SK-N-SH (cell line): ENCODE measurements around the gene PPP2R2B. TPM values are rescaled to one million over a fixed set of nuclear protein-coding genes. Genes with fewer than 3 reads are reported as not detected.

Source experiments
- CTCF ChIA-PET: fragments of 300-600, 350-600 bp; formaldehyde crosslinking; extraction: SDS; loops from one replicate; lab custom pipeline; 2021; lab: Yijun Ruan, JAX
- POLR2A ChIA-PET: fragments of 350-600 bp; sonication (Branson Sonifier 250); formaldehyde crosslinking; extraction: SDS; loops from one replicate; lab custom pipeline; 2020; ENCODE audit warnings: antibody characterized with exemption, inconsistent platforms; lab: Yijun Ruan, JAX
- DNase-seq: peaks from one replicate; pipeline ENCODE4 v3.0.0; 2012
- H2AFZ ChIP-seq: fragments of 200-600 bp; sonication (generic); 2 replicates; pipeline ENCODE4 v1.8.1; 2016; ENCODE audit warnings: antibody characterized with exemption, mild to moderate bottlenecking, low read depth
- H3F3A ChIP-seq: fragments of 200-600 bp; sonication (generic); replicated peaks from 2 replicates; pipeline ENCODE3; 2016; ENCODE audit warnings: antibody characterized with exemption, mild to moderate bottlenecking; ENCODE audit not compliant: insufficient read depth
- H3K27ac ChIP-seq, 2 experiments: fragments of 200-500 bp in 1 of 2; fragments of 200-600 bp in 1 of 2; sonication (Bioruptor generic) in 1 of 2; sonication (generic), shearing (Covaris generic) in 1 of 2; 2 replicates each; pipeline versions ENCODE4 v1.5.1 to v1.6.1; 2014 to 2016; ENCODE audit warnings: low read depth in 2 of 2, inconsistent platforms in 1 of 2, low read length in 1 of 2, mild to moderate bottlenecking in 1 of 2, mixed read lengths in 1 of 2
- H3K27me3 ChIP-seq: fragments of 200-600 bp; sonication (generic), shearing (Covaris generic); 2 replicates; pipeline ENCODE4 v1.6.1; 2016; ENCODE audit warnings: mixed run types; ENCODE audit not compliant: insufficient read depth
- H3K36me3 ChIP-seq, 2 experiments: fragments of 200-500 bp in 1 of 2; fragments of 200-600 bp in 1 of 2; sonication (Bioruptor generic) in 1 of 2; sonication (generic) in 1 of 2; replicated peaks in 1 of 2; 2 replicates each; pipeline versions ENCODE3 to v1.5.1; 2014 to 2016; ENCODE audit warnings: low read length in 1 of 2, mild to moderate bottlenecking in 1 of 2; ENCODE audit not compliant: insufficient read depth in 2 of 2, control insufficient read depth in 1 of 2
- H3K4me1 ChIP-seq, 2 experiments: fragments of 200-500 bp in 1 of 2; fragments of 200-600 bp in 1 of 2; sonication (Bioruptor generic) in 1 of 2; sonication (generic), shearing (Covaris generic) in 1 of 2; 2 replicates each; pipeline versions ENCODE4 v1.5.1 to v1.6.1; 2014 to 2016; ENCODE audit warnings: low read depth in 1 of 2, low read length in 1 of 2, mixed run types in 1 of 2; ENCODE audit not compliant: insufficient read depth in 2 of 2, control insufficient read depth in 1 of 2
- H3K4me2 ChIP-seq: fragments of 200-600 bp; sonication (generic), shearing (Covaris generic); 2 replicates; pipeline ENCODE4 v1.6.1; 2017; ENCODE audit warnings: mixed run types
- H3K4me3 ChIP-seq, 2 experiments: fragments of 200-500 bp in 1 of 2; fragments of 200-600 bp in 1 of 2; sonication (Bioruptor generic) in 1 of 2; sonication (generic), shearing (Covaris generic) in 1 of 2; 2 replicates each; pipeline versions ENCODE4 v1.5.1 to v1.8.1; 2014 to 2016; ENCODE audit warnings: low read depth in 2 of 2, inconsistent platforms in 1 of 2, low read length in 1 of 2, mild to moderate bottlenecking in 1 of 2, mixed read lengths in 1 of 2, moderate library complexity in 1 of 2
- H3K79me2 ChIP-seq: fragments of 200-600 bp; sonication (generic); 2 replicates; pipeline ENCODE4 v1.8.1; 2017; ENCODE audit warnings: mild to moderate bottlenecking; ENCODE audit not compliant: insufficient read depth
- H3K9ac ChIP-seq: fragments of 200-600 bp; sonication (generic); 2 replicates; pipeline ENCODE4 v1.6.1; 2017; ENCODE audit warnings: mixed run types
- H3K9me2 ChIP-seq: fragments of 200-600 bp; sonication (generic); 2 replicates; pipeline ENCODE4 v1.6.1; 2017; ENCODE audit warnings: mixed run types
- H3K9me3 ChIP-seq: fragments of 200-600 bp; sonication (generic); 2 replicates; pipeline ENCODE4 v1.6.1; 2017; ENCODE audit warnings: mixed run types, mild to moderate bottlenecking, moderate library complexity
- H4K20me1 ChIP-seq: fragments of 200-600 bp; sonication (generic); 2 replicates; pipeline ENCODE4 v1.6.1; 2017; ENCODE audit warnings: mild to moderate bottlenecking, mixed run types; ENCODE audit not compliant: insufficient read depth
- EP300 ChIP-seq, 2 experiments: IDR thresholded peaks; 2 replicates each; pipeline versions ENCODE4 v1.4.0 to v1.6.1; 2012; ENCODE audit warnings: borderline replicate concordance in 1 of 2, low read depth in 1 of 2, low read length in 1 of 2
- GATA2 ChIP-seq: sonication (generic); formaldehyde crosslinking; IDR thresholded peaks from 2 replicates; pipeline ENCODE4 v1.5.0; 2020; ENCODE audit warnings: mild to moderate bottlenecking, missing genetic modification reagents
- MXI1 ChIP-seq: IDR thresholded peaks from 2 replicates; pipeline ENCODE4 v1.6.1; 2012; ENCODE audit warnings: mild to moderate bottlenecking, low read depth, low read length, improper control_type of control experiment
- NRF1 ChIP-seq: IDR thresholded peaks from 2 replicates; pipeline ENCODE4 v1.6.1; 2012; ENCODE audit warnings: low read depth, mild to moderate bottlenecking, low read length
- RCOR1 ChIP-seq: fragments of 150-350 bp; IDR thresholded peaks from 2 replicates; pipeline ENCODE4 v1.6.1; 2017; ENCODE audit warnings: antibody characterized with exemption, low read length
- RFX5 ChIP-seq: IDR thresholded peaks from 2 replicates; pipeline ENCODE4 v1.6.1; 2012; ENCODE audit warnings: mild to moderate bottlenecking, improper control_type of control experiment, low read length
- WGBS: methylation state at CpG from one replicate; pipeline ENCODE4 v1.1.6; 2017; ENCODE audit warnings: low lambda C conversion rate; 5-methylcytosine and 5-hydroxymethylcytosine counted together
- polyA plus RNA-seq, 3 experiments: library from polyadenylated mRNA; depleted of rRNA; stranded (reverse); fragments of >200 nt; gene quantifications; 2 replicates each; pipeline ENCODE4 v1.2.3, GENCODE V29; 2012
- TF ChIP-seq, protein P1 (sequence below): fragments of 150-350 bp; IDR thresholded peaks from 2 replicates; pipeline ENCODE4 v1.6.1; 2016; ENCODE audit warnings: mild to moderate bottlenecking, low read depth, low read length
- TF ChIP-seq, protein P2 (sequence below): IDR thresholded peaks from 2 replicates; pipeline ENCODE4 v1.4.0; 2012; ENCODE audit warnings: low read depth, borderline replicate concordance
- TF ChIP-seq, protein P3 (sequence below): fragments of 200-600 bp; sonication (generic); IDR thresholded peaks from 2 replicates; pipeline ENCODE4 v1.6.1; 2017; ENCODE audit warnings: antibody characterized with exemption, mild to moderate bottlenecking, moderate library complexity

Gene PPP2R2B
- polyA plus RNA-seq, 1 of the 3 experiments (the other 2 are of a cell fraction) = 11.4 TPM

DNA sequence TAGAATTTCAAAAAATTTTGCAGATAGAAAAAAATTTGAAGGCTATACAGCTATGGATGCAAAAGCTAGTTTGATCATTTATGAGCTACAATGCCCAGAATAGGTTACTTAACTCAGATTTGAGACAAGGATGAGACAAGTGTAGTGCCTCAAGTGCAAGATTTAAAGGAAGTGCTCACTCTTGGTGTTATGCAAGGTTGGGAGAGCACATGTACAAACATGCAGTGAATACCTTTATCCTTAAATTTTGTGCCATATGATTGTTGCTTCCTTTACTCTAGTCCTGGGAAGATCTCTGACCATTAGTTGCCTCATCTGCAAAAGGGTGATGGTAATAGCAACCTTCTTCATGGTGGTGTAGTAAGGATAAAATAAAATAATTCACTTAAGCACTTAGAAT is 31.7 kb upstream of the PPP2R2B start (continued):
- TF ChIP-seq, protein P1, sequence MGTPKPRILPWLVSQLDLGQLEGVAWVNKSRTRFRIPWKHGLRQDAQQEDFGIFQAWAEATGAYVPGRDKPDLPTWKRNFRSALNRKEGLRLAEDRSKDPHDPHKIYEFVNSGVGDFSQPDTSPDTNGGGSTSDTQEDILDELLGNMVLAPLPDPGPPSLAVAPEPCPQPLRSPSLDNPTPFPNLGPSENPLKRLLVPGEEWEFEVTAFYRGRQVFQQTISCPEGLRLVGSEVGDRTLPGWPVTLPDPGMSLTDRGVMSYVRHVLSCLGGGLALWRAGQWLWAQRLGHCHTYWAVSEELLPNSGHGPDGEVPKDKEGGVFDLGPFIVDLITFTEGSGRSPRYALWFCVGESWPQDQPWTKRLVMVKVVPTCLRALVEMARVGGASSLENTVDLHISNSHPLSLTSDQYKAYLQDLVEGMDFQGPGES = no peak
- TF ChIP-seq NRF1 = no peak

DNA sequence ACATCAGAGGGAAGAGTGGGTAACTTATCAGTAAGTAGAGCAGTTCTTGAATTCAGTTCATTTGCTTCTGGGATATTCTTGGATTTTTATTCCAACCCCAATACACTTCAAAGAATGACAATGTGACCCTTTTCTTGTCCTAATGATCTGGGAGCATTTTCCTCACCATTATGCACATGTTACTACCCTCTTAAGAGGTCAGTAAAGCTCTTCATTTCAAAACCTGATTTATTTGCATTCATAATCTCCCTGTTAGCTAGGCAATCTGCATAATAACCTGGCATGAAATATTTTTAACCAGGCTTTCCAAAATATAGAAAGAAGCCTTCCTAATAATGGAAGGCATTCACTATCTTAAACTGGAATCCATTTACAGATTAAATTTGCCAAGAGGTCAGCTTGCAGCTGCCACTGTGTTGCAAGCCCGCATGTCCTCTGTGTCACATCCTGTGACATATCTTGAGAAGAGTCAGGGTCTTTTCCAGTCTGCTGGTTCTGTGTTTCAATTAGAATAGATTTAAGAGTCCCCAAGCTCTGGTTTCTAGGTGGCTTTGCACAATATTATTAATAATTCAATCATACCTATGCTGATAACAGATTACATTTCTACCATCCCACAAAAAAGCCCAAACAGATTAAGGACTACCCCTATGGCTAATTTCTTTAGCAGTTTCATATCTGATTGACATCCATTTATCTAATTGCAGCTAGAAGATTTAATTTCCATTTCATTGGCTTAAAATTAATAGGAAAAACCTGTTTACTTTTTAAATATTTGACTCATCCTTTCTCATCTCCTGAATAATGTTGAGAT is 30.9 kb upstream of the PPP2R2B start:
- Histone ChIP-seq H4K20me1 (no peaks in the 10 kb centered on the region), H3K36me3 (no peaks in the 10 kb centered on the region), H3K79me2 (no peaks in the 10 kb centered on the region), H3K27me3 (no peaks in the 10 kb centered on the region), H3K4me3 (no peak overlapping the region), H3K9me3 (no peaks in the 10 kb centered on the region), H3F3A (no peaks in the 10 kb centered on the region), H3K27ac (no peak overlapping the region; a peak in 1 of 4 replicates), H3K4me1 (peaks cover 0 to 9% of the 10 kb centered on the region in 2 experiments; a peak in 2 of 4 replicates), H3K4me2 (no peak overlapping the region), H2AFZ (no peak overlapping the region), H3K9me2 (no peaks in the 10 kb centered on the region), H3K9ac (no peak overlapping the region)
- POLR2A ChIA-PET = no interaction called here
- WGBS = 9% methylated on average over 1 of the region's 1 CpG
- peak; percentile 39 for DNase-seq
- peak in 1 of 2 experiments; percentile 34; a peak in 1 of 4 replicates for TF ChIP-seq EP300 (IDR thresholded peaks at IDR 0.05; ENCODE audit: borderline replicate concordance in 1 of 2, low read depth in 1 of 2, low read length in 1 of 2)
- TF ChIP-seq MXI1 = no peak
- TF ChIP-seq, protein P2, sequence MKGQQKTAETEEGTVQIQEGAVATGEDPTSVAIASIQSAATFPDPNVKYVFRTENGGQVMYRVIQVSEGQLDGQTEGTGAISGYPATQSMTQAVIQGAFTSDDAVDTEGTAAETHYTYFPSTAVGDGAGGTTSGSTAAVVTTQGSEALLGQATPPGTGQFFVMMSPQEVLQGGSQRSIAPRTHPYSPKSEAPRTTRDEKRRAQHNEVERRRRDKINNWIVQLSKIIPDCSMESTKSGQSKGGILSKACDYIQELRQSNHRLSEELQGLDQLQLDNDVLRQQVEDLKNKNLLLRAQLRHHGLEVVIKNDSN = no peak
- peak; percentile 31; the same call in 1 of the 2 replicates for TF ChIP-seq GATA2 (CRISPR knock-in tag)
- peak; percentile 65 for TF ChIP-seq RCOR1
- CTCF ChIA-PET = interaction anchor here (1.6 to 2.4 kb wide), 2 partner anchors 9 to 279 kb away, joined by 6 to 8 read pairs; no protein-coding TSS in a partner anchor

DNA sequence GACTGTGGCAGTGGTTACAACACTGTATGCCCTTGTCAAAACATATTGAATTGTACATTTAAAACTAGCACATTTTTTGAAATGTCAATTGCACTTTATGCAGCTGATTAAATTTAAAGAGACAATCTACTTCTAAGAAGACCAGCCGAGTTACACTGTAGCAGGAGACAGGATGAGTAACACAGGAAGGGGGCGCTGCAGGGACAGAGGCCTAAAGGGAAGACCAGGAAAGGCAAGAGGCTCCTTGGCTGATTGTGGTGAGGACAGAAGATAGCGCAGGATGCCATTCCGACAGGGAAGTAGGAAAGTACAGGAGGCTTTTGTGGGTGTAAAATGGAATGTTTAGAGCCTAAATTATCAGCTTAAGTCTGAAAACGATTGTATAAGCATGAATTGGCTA is 28.2 kb upstream of the PPP2R2B start:
- H2AFZ ChIP-seq = no peak overlapping the region
- H3K4me3 ChIP-seq = no peak overlapping the region
- ChIA-PET POLR2A (no interaction called here), CTCF (interaction anchor here (0.7 to 3.0 kb wide), 6 partner anchors 12 to 365 kb away, joined by 3 to 9 read pairs (median 5); no protein-coding TSS in a partner anchor)
- 80% methylated on average over 5 of the region's 5 CpGs for WGBS
- H3K36me3 ChIP-seq = no peaks in the 10 kb centered on the region
- H3K27ac ChIP-seq = no peak overlapping the region
- H3K9ac ChIP-seq = no peak overlapping the region
- H3K27me3 ChIP-seq = no peaks in the 10 kb centered on the region
- no peak overlapping the region for H3K4me2 ChIP-seq
- peaks cover 0 to 9% of the 10 kb centered on the region in 2 experiments; a peak in 2 of 4 replicates for H3K4me1 ChIP-seq
- no peak for TF ChIP-seq RFX5
- TF ChIP-seq, protein P3, sequence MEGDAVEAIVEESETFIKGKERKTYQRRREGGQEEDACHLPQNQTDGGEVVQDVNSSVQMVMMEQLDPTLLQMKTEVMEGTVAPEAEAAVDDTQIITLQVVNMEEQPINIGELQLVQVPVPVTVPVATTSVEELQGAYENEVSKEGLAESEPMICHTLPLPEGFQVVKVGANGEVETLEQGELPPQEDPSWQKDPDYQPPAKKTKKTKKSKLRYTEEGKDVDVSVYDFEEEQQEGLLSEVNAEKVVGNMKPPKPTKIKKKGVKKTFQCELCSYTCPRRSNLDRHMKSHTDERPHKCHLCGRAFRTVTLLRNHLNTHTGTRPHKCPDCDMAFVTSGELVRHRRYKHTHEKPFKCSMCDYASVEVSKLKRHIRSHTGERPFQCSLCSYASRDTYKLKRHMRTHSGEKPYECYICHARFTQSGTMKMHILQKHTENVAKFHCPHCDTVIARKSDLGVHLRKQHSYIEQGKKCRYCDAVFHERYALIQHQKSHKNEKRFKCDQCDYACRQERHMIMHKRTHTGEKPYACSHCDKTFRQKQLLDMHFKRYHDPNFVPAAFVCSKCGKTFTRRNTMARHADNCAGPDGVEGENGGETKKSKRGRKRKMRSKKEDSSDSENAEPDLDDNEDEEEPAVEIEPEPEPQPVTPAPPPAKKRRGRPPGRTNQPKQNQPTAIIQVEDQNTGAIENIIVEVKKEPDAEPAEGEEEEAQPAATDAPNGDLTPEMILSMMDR = peak; percentile 21
- no peaks in the 10 kb centered on the region for H4K20me1 ChIP-seq
- no peak for DNase-seq
- H3K9me3 ChIP-seq = no peaks in the 10 kb centered on the region
- no peaks in the 10 kb centered on the region for H3K9me2 ChIP-seq
- no peaks in the 10 kb centered on the region for H3K79me2 ChIP-seq
- no peaks in the 10 kb centered on the region for H3F3A ChIP-seq
